HK-2 (cell line): ENCODE data around the gene RNF7.
"Not testable (repeated sequence)": the region's sequence is repeated elsewhere in the genome, so short reads cannot be mapped to it uniquely, and the experiment has no call there.

ENCODE experiments used
- DNase-seq: peaks from one replicate; pipeline ENCODE4 v3.0.0-alpha.2; 2018; ENCODE audit not compliant: unreplicated experiment

The RNF7 gene

GRCh38 chr3:141782386-141782932, 44.4 kb downstream of the RNF7 start:
- no peak for DNase-seq

GRCh38 chr3:141783632-141784031, 45.5 kb downstream of the RNF7 start:
- DNase-seq, result no peak

GRCh38 chr3:141784096-141784495, 46.0 kb downstream of the RNF7 start:
- DNase-seq, result no peak

GRCh38 chr3:141784531-141784930, 46.4 kb downstream of the RNF7 start:
- no peak for DNase-seq

- DNase-seq, result no peak
Measured at GRCh38 chr3:141788149-141788548, 50.1 kb downstream of the RNF7 start.

- not testable (repeated sequence) for DNase-seq
Measured at GRCh38 chr3:141788750-141789149, 50.7 kb downstream of the RNF7 start.

GRCh38 chr3:141789281-141789680, 51.2 kb downstream of the RNF7 start:
- DNase-seq, result no peak

GRCh38 chr3:141790171-141790570, 52.1 kb downstream of the RNF7 start:
- DNase-seq, result no peak

GRCh38 chr3:141792495-141792894, 54.4 kb downstream of the RNF7 start:
- no peak for DNase-seq

- no peak for DNase-seq
Measured at GRCh38 chr3:141793476-141794260, 55.6 kb downstream of the RNF7 start.

- DNase-seq, result no peak
Measured at GRCh38 chr3:141795276-141795675, 57.2 kb downstream of the RNF7 start.

- no peak for DNase-seq
Measured at GRCh38 chr3:141795741-141796080, 57.6 kb downstream of the RNF7 start.

GRCh38 chr3:141796081-141796888, 58.2 kb downstream of the RNF7 start:
- no peak for DNase-seq
